T-cell (primary cell): Measurements from ENCODE around the gene CDK11A. TPM values are rescaled to one million over a fixed set of nuclear protein-coding genes. Genes with fewer than 3 reads are reported as not detected.

Experiments used
- ATAC-seq, 4 experiments: fragments of 200-7000 bp in 3 of 4; fragments of 150-1000 bp in 1 of 4; cut with Tn5 transposase; replicated peaks in 1 of 4; 1 replicate in 3 of 4; 2 replicates in 1 of 4; pipeline ENCODE4 v1.10.0; 2021; ENCODE audit warnings: moderate library complexity in 3 of 4, mild to moderate bottlenecking in 2 of 4, moderate number of reproducible peaks in 1 of 4
- CTCF ChIA-PET, 2 donors: fragments of 300-600 bp; sonication (Branson Sonifier 250); formaldehyde crosslinking; loops; one replicate each; lab custom pipeline; 2022; ENCODE audit warnings: antibody characterized with exemption in 2 of 2; lab: Charles Lee
- POLR2A ChIA-PET, 2 donors: fragments of 300-600 bp; sonication (Branson Sonifier 250); formaldehyde crosslinking; loops; one replicate each; lab custom pipeline; 2022; ENCODE audit warnings: antibody characterized with exemption in 2 of 2; lab: Charles Lee
- DNase-seq, 35 experiments: peaks; one replicate each; pipeline versions ENCODE4 v3.0.0 to v3.0.0-alpha.2; 2013 to 2023
- H3K27ac ChIP-seq: one replicate; pipeline ENCODE4 v1.5.1; 2013; ENCODE audit warnings: low read length
- H3K27me3 ChIP-seq, 2 experiments: replicated peaks in 1 of 2; 1 replicate in 1 of 2; 2 replicates in 1 of 2; pipeline versions ENCODE4 v1.6.1 to v1.7.0; 2013; ENCODE audit warnings: low read length in 1 of 2, mixed read lengths in 1 of 2; ENCODE audit not compliant: control insufficient read depth in 2 of 2, insufficient read depth in 2 of 2; ENCODE audit errors: extremely low read depth in 1 of 2
- H3K36me3 ChIP-seq, 2 donors: 1 replicate in 1 of 2; 2 replicates in 1 of 2; pipeline versions ENCODE4 v1.6.1 to v1.7.0; 2013; ENCODE audit warnings: low read length in 1 of 2; ENCODE audit not compliant: control insufficient read depth in 2 of 2, insufficient read depth in 1 of 2; ENCODE audit errors: extremely low read depth in 1 of 2
- H3K4me1 ChIP-seq, 2 experiments: 1 replicate in 1 of 2; 2 replicates in 1 of 2; pipeline versions ENCODE4 v1.6.1 to v1.7.0; 2013; ENCODE audit warnings: low read length in 2 of 2, mixed read lengths in 1 of 2; ENCODE audit not compliant: insufficient read depth in 2 of 2, control insufficient read depth in 1 of 2; ENCODE audit errors: extremely low read depth in 1 of 2
- H3K4me3 ChIP-seq, 2 donors: 1 replicate in 1 of 2; 2 replicates in 1 of 2; pipeline versions ENCODE4 v1.5.1 to v1.7.0; 2013; ENCODE audit warnings: mild to moderate bottlenecking in 2 of 2, low read length in 1 of 2, moderate library complexity in 1 of 2; ENCODE audit not compliant: control insufficient read depth in 1 of 2; ENCODE audit errors: extremely low read depth in 1 of 2
- H3K9me3 ChIP-seq: 2 replicates; pipeline ENCODE4 v1.7.0; 2013
- H3K27ac Mint-ChIP-seq, 2 donors: one replicate each; pipeline ENCODE4 v1.8.0; 2020 to 2021; ENCODE audit warnings: mild to moderate bottlenecking in 2 of 2, mixed read lengths in 2 of 2
- H3K27me3 Mint-ChIP-seq, 2 donors: one replicate each; pipeline ENCODE4 v1.8.0; 2021 to 2022; ENCODE audit warnings: mixed read lengths in 2 of 2
- H3K36me3 Mint-ChIP-seq: one replicate; pipeline ENCODE4 v1.8.0; 2021; ENCODE audit warnings: mixed read lengths
- H3K4me1 Mint-ChIP-seq, 3 donors: one replicate each; pipeline ENCODE4 v1.8.0; 2020 to 2022; ENCODE audit warnings: mixed read lengths in 3 of 3, mild to moderate bottlenecking in 1 of 3
- H3K4me3 Mint-ChIP-seq, 3 donors: one replicate each; pipeline ENCODE4 v1.8.0; 2020 to 2022; ENCODE audit warnings: mild to moderate bottlenecking in 3 of 3, mixed read lengths in 3 of 3, moderate library complexity in 3 of 3
- H3K9me3 Mint-ChIP-seq, 3 donors: one replicate each; pipeline ENCODE4 v1.8.0; 2020 to 2022; ENCODE audit warnings: mixed read lengths in 3 of 3
- WGBS: methylation state at CpG from one replicate; pipeline ENCODE4 v1.1.5; 2013; ENCODE audit warnings: missing lambda C conversion rate; ENCODE audit not compliant: insufficient coverage; 5-methylcytosine and 5-hydroxymethylcytosine counted together
- total RNA-seq, 35 experiments: library from RNA in 6 of 35; stranded (reverse) in 6 of 35; fragments of 120-200 nt in 1 of 35; gene quantifications; one replicate each; pipeline versions ENCODE4 v1.2.1 to v1.2.4 and lab custom pipeline; 2013 to 2026

The CDK11A gene
- total RNA-seq, 5 donors from 2014 or later (not counting 1 experiment from before 2014, with no cell fraction given) = 109 to 243 (median 182) TPM

- POLR2A ChIA-PET = interaction anchor here in 1 of 2 donors (0.6 kb wide), 1 partner anchor 10 kb away, joined by 8 read pairs; no protein-coding TSS in a partner anchor
- no peak overlapping the region for H3K4me3 Mint-ChIP-seq
Measured at GRCh38 chr1:1755852-1756251, 31.7 kb upstream of the CDK11A start.

GRCh38 chr1:1755426-1755825 lies 31.3 kb upstream of the CDK11A start:
- ChIA-PET CTCF (no interaction called here), POLR2A (no interaction called here)

More at GRCh38 chr1:1755852-1756251, 31.7 kb upstream of the CDK11A start:
- CTCF ChIA-PET = no interaction called here
- Histone ChIP-seq H3K36me3 (peaks cover 52 to 58% of the 10 kb centered on the region in 2 donors), H3K27ac (no peak overlapping the region), H3K4me1 (no peaks in the 10 kb centered on the region), H3K4me3 (no peak overlapping the region), H3K27me3 (no peaks in the 10 kb centered on the region), H3K9me3 (no peaks in the 10 kb centered on the region)
- peaks cover 9% of the 10 kb centered on the region for H3K36me3 Mint-ChIP-seq
- peak in 1 of 4 experiments; percentile 25 for ATAC-seq
- no peaks in the 10 kb centered on the region for H3K4me1 Mint-ChIP-seq
- no peak for DNase-seq
- no peaks in the 10 kb centered on the region for H3K27me3 Mint-ChIP-seq
- no peaks in the 10 kb centered on the region for H3K9me3 Mint-ChIP-seq
- H3K27ac Mint-ChIP-seq = no peak overlapping the region
- 95% methylated on average over 14 of the region's 15 CpGs for WGBS

GRCh38 chr1:1754051-1754815 lies 30.1 kb upstream of the CDK11A start:
- H3K27ac Mint-ChIP-seq = no peak overlapping the region
- ATAC-seq = no peak
- CTCF ChIA-PET = no interaction called here
- no peaks in the 10 kb centered on the region for H3K27me3 Mint-ChIP-seq
- Histone ChIP-seq H3K27me3 (no peaks in the 10 kb centered on the region), H3K36me3 (peaks cover 36 to 43% of the 10 kb centered on the region in 2 donors), H3K9me3 (no peaks in the 10 kb centered on the region), H3K4me3 (no peak overlapping the region), H3K27ac (no peak overlapping the region), H3K4me1 (peaks cover 0 to 1% of the 10 kb centered on the region in 2 experiments)
- no peak overlapping the region for H3K4me3 Mint-ChIP-seq
- no peak for DNase-seq
- no peaks in the 10 kb centered on the region for H3K9me3 Mint-ChIP-seq
- POLR2A ChIA-PET = no interaction called here
- H3K4me1 Mint-ChIP-seq = peaks cover 0 to 2% (median 0%) of the 10 kb centered on the region in 3 donors
- H3K36me3 Mint-ChIP-seq = peaks cover 9% of the 10 kb centered on the region
- 96% methylated on average over 39 of the region's 49 CpGs for WGBS

More at GRCh38 chr1:1755426-1755825, 31.3 kb upstream of the CDK11A start:
- Histone ChIP-seq H3K27ac (no peak overlapping the region), H3K4me3 (no peak overlapping the region), H3K4me1 (no peaks in the 10 kb centered on the region), H3K27me3 (no peaks in the 10 kb centered on the region), H3K36me3 (peaks cover 48 to 53% of the 10 kb centered on the region in 2 donors), H3K9me3 (no peaks in the 10 kb centered on the region)
- ATAC-seq (peak in 1 of 4 experiments; percentile 14), DNase-seq (no peak)
- Mint-ChIP-seq H3K36me3 (peaks cover 9% of the 10 kb centered on the region), H3K9me3 (no peaks in the 10 kb centered on the region), H3K27me3 (no peaks in the 10 kb centered on the region), H3K27ac (no peak overlapping the region), H3K4me1 (no peaks in the 10 kb centered on the region), H3K4me3 (no peak overlapping the region)
- WGBS = 88% methylated on average over 13 of the region's 19 CpGs

GRCh38 chr1:1753607-1754005 lies 29.4 kb upstream of the CDK11A start:
- Histone ChIP-seq H3K4me3 (no peak overlapping the region), H3K9me3 (no peaks in the 10 kb centered on the region), H3K27me3 (no peaks in the 10 kb centered on the region), H3K27ac (no peak overlapping the region), H3K4me1 (peaks cover 0 to 5% of the 10 kb centered on the region in 2 experiments), H3K36me3 (peaks cover 30 to 41% of the 10 kb centered on the region in 2 donors)
- no peak overlapping the region for H3K4me3 Mint-ChIP-seq
- H3K36me3 Mint-ChIP-seq = peaks cover 9% of the 10 kb centered on the region
- no peak overlapping the region for H3K27ac Mint-ChIP-seq
- CTCF ChIA-PET = no interaction called here
- no peaks in the 10 kb centered on the region for H3K9me3 Mint-ChIP-seq
- H3K4me1 Mint-ChIP-seq = peaks cover 0 to 3% (median under 1%) of the 10 kb centered on the region in 3 donors
- H3K27me3 Mint-ChIP-seq = no peaks in the 10 kb centered on the region
- ATAC-seq (no peak), DNase-seq (no peak)
- 94% methylated on average over 16 of the region's 16 CpGs for WGBS
- POLR2A ChIA-PET = no interaction called here

- Histone ChIP-seq H3K27me3 (no peaks in the 10 kb centered on the region), H3K27ac (no peak overlapping the region), H3K4me1 (peaks cover 0 to 5% of the 10 kb centered on the region in 2 experiments), H3K9me3 (no peaks in the 10 kb centered on the region), H3K4me3 (no peak overlapping the region), H3K36me3 (peaks cover 28 to 34% of the 10 kb centered on the region in 2 donors)
- no peak for DNase-seq
- Mint-ChIP-seq H3K4me1 (peaks cover 0 to 6% (median 4%) of the 10 kb centered on the region in 3 donors), H3K36me3 (peaks cover 4% of the 10 kb centered on the region), H3K4me3 (no peak overlapping the region), H3K27me3 (no peaks in the 10 kb centered on the region), H3K27ac (no peak overlapping the region), H3K9me3 (no peaks in the 10 kb centered on the region)
- no peak for ATAC-seq
- WGBS = 93% methylated on average over 24 of the region's 37 CpGs
- ChIA-PET CTCF (no interaction called here), POLR2A (no interaction called here)
Measured at GRCh38 chr1:1752636-1753606, 28.8 kb upstream of the CDK11A start.

GRCh38 chr1:1752190-1752589 lies 28.0 kb upstream of the CDK11A start:
- no peak for ATAC-seq
- H3K4me3 ChIP-seq = no peak overlapping the region
- DNase-seq = no peak
- H3K36me3 ChIP-seq = peaks cover 28 to 33% of the 10 kb centered on the region in 2 donors
- H3K27ac ChIP-seq = no peak overlapping the region
- ChIA-PET POLR2A (no interaction called here), CTCF (no interaction called here)
- H3K4me1 ChIP-seq = peaks cover 0 to 5% of the 10 kb centered on the region in 2 experiments
- no peaks in the 10 kb centered on the region for H3K9me3 Mint-ChIP-seq
- H3K9me3 ChIP-seq = no peaks in the 10 kb centered on the region
- 96% methylated on average over 7 of the region's 11 CpGs for WGBS
- peaks cover 0 to 6% (median 4%) of the 10 kb centered on the region in 3 donors for H3K4me1 Mint-ChIP-seq
- H3K27me3 Mint-ChIP-seq = no peaks in the 10 kb centered on the region
- H3K36me3 Mint-ChIP-seq = peaks cover 2% of the 10 kb centered on the region
- H3K4me3 Mint-ChIP-seq = no peak overlapping the region
- no peak overlapping the region for H3K27ac Mint-ChIP-seq
- no peaks in the 10 kb centered on the region for H3K27me3 ChIP-seq
